ENCODE data around the gene PKDREJ. TPM values are rescaled to one million over a fixed set of nuclear protein-coding genes. Genes with fewer than 3 reads are reported as not detected.

The PKDREJ gene
- total and polyA plus RNA-seq, 2 donors (not counting 1 experiment from before 2014, with no cell fraction given): under 0.01 TPM; not detected in 1

DNA sequence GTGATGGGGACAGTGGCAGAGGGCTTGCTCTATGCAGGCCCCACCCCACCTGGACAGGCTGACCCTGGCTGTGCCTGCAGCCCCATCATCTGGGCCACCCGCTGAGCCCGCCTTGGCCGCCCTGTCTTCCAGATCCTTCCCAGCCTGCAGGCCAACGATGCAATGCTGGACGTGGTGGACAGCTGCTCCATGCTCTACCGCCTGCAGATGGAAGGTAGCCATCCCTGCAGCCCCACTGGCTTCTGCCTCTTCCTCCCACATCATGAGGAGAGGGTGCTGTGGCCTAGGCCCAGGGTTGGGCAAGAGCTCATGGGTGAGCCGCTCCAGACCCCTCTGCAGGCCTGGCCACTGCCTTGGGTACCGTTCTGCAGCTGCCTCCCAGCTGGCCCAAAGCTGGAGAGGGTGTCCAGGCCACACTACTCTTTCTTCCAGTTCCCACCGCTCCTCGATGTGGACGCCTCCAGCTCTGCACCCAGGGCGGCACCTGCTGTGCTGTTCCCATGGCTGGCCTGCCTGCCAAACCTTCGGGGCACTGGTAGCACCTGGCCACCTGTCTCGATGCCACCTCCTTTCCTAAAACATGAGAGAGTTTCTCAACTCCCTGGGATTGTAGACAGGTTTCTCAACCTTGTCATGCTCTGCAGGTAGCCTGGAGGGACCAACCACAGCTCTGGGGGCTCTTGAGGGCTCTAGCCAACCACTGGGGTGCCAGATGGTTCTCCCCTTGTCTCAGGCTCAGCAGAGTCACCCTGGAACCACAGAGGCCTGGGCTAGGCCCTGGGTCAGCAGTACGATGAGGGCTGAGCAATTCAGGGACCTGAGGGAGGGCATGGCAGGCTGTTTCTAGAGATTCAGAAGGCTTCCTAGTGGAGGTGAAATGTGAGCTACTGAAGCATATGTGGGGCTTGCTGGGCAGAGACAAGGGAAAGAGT, 24.1 kb upstream of the PKDREJ start:
- H3K4me2 ChIP-seq (ENCODE audit: extremely low read depth, insufficient read depth, low read length): no peak overlapping the region
- TF ChIP-seq EZH2 (IDR thresholded peaks at IDR 0.05; ENCODE audit: low read length, missing control alignments): no peak
- TF ChIP-seq, protein P1, sequence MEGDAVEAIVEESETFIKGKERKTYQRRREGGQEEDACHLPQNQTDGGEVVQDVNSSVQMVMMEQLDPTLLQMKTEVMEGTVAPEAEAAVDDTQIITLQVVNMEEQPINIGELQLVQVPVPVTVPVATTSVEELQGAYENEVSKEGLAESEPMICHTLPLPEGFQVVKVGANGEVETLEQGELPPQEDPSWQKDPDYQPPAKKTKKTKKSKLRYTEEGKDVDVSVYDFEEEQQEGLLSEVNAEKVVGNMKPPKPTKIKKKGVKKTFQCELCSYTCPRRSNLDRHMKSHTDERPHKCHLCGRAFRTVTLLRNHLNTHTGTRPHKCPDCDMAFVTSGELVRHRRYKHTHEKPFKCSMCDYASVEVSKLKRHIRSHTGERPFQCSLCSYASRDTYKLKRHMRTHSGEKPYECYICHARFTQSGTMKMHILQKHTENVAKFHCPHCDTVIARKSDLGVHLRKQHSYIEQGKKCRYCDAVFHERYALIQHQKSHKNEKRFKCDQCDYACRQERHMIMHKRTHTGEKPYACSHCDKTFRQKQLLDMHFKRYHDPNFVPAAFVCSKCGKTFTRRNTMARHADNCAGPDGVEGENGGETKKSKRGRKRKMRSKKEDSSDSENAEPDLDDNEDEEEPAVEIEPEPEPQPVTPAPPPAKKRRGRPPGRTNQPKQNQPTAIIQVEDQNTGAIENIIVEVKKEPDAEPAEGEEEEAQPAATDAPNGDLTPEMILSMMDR (conservative IDR thresholded peaks at IDR 0.05 in 1 of 2, IDR thresholded peaks at IDR 0.05 in 1 of 2; ENCODE audit: low read depth in 1 of 2, low read length in 2 of 2): no peak
- no peak overlapping the region for H2AFZ ChIP-seq (ENCODE audit: low read length)
- H3K4me1 ChIP-seq (ENCODE audit: control insufficient read depth, extremely low read depth, insufficient read depth, low read length): no peaks in the 10 kb centered on the region
- no peaks in the 10 kb centered on the region for H4K20me1 ChIP-seq (ENCODE audit: control insufficient read depth, extremely low read depth, insufficient read depth, low read length)
- H3K9me3 ChIP-seq (ENCODE audit: control insufficient read depth, insufficient read depth, low read depth, low read length): no peaks in the 10 kb centered on the region
- H3K27me3 ChIP-seq (ENCODE audit: control insufficient read depth, insufficient read depth, low read length): no peaks in the 10 kb centered on the region
- H3K79me2 ChIP-seq (ENCODE audit: control insufficient read depth, insufficient read depth, low read length): no peaks in the 10 kb centered on the region
- no peak for DNase-seq (ENCODE audit: low read depth in 2 of 2)
- no peak overlapping the region for H3K9ac ChIP-seq (ENCODE audit: insufficient read depth, low read length)
- H3K4me3 ChIP-seq (replicated peaks in 1 of 4; ENCODE audit: control extremely low read depth in 1 of 4, insufficient read depth in 1 of 4, low read depth in 3 of 4, low read length in 4 of 4): no peak overlapping the region
- no peak overlapping the region for H3K27ac ChIP-seq (ENCODE audit: insufficient read depth, low read length)
- peaks cover 15% of the 10 kb centered on the region for H3K36me3 ChIP-seq (ENCODE audit: control insufficient read depth, insufficient read depth, low read length)

DNA sequence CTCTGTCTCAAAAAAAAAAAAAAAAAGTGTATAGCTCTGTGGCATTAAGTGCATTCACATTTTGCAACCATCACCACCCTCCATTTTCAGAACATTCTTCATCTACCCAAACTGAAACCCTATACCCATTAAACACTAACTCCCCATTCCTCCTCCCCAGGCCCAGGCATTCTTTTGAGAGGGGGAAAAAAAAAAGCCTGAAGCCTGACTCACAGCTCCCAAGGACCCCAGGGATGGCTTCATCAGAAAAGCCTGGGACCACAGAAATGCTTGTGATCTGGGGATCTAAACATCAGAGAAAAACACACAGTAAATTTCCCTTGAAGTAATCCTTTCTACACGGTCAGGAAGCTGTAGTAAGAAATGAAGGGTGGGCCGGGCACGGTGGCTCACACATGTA, 22.9 kb upstream of the PKDREJ start:
- Histone ChIP-seq H3K4me1 (ENCODE audit: control insufficient read depth, extremely low read depth, insufficient read depth, low read length) (no peaks in the 10 kb centered on the region), H4K20me1 (ENCODE audit: control insufficient read depth, extremely low read depth, insufficient read depth, low read length) (no peaks in the 10 kb centered on the region), H3K9me3 (ENCODE audit: control insufficient read depth, insufficient read depth, low read depth, low read length) (no peaks in the 10 kb centered on the region), H3K9ac (ENCODE audit: insufficient read depth, low read length) (no peak overlapping the region), H3K4me3 (replicated peaks in 1 of 4; ENCODE audit: control extremely low read depth in 1 of 4, insufficient read depth in 1 of 4, low read depth in 3 of 4, low read length in 4 of 4) (no peak overlapping the region), H2AFZ (ENCODE audit: low read length) (no peak overlapping the region), H3K27ac (ENCODE audit: insufficient read depth, low read length) (no peak overlapping the region), H3K27me3 (ENCODE audit: control insufficient read depth, insufficient read depth, low read length) (no peaks in the 10 kb centered on the region), H3K79me2 (ENCODE audit: control insufficient read depth, insufficient read depth, low read length) (no peaks in the 10 kb centered on the region), H3K4me2 (ENCODE audit: extremely low read depth, insufficient read depth, low read length) (no peak overlapping the region), H3K36me3 (ENCODE audit: control insufficient read depth, insufficient read depth, low read length) (peaks cover 19% of the 10 kb centered on the region)
- no peak for TF ChIP-seq EZH2 (IDR thresholded peaks at IDR 0.05; ENCODE audit: low read length, missing control alignments)
- TF ChIP-seq, protein P1 (conservative IDR thresholded peaks at IDR 0.05 in 1 of 2, IDR thresholded peaks at IDR 0.05 in 1 of 2; ENCODE audit: low read depth in 1 of 2, low read length in 2 of 2): no peak
- DNase-seq (ENCODE audit: low read depth in 2 of 2): no peak

DNA sequence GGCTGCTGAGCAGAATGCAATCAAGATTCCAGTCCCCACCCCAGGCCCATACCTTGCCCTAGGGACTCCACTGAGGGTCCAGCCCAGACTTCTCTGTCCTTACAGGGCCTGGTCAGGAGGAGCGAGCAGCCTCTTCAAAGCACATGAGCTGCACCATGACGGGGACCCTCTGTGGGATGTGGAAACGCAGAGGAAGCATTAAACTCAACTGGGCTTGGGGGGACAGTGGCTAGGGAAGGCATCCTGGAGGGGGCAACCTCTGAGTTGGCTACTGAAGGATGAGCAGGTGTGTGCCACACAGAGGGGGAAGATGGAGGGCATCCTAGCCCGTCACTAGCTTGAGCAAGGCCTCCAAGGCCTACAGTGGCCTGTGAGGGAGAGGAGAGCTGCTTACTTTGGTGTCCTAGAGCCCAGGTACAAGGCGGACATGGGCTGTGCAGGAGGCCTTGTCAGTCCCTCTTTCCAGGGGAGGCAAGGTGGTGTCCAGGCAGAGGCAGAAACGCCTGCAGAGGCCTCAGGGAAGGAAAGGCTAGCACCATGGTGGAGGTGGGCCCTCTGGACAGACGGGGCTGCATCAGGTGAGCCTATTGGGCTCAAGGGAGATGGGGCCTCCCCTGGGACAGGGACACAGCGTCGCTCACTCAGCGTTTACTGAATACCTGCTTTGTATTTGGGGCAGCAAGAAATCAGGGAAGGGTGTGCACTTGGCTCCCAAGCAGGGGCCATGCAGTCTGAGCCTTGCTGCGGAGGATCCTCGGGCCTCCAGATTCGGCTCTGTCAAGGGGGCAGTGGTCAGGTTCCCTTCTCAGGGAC, 18.9 kb upstream of the PKDREJ start:
- Histone ChIP-seq H3K27ac (ENCODE audit: insufficient read depth, low read length) (no peak overlapping the region), H2AFZ (ENCODE audit: low read length) (no peak overlapping the region), H3K9me3 (ENCODE audit: control insufficient read depth, insufficient read depth, low read depth, low read length) (no peaks in the 10 kb centered on the region), H3K4me1 (ENCODE audit: control insufficient read depth, extremely low read depth, insufficient read depth, low read length) (no peaks in the 10 kb centered on the region), H3K9ac (ENCODE audit: insufficient read depth, low read length) (no peak overlapping the region), H4K20me1 (ENCODE audit: control insufficient read depth, extremely low read depth, insufficient read depth, low read length) (no peaks in the 10 kb centered on the region), H3K4me2 (ENCODE audit: extremely low read depth, insufficient read depth, low read length) (no peak overlapping the region), H3K4me3 (replicated peaks in 1 of 4; ENCODE audit: control extremely low read depth in 1 of 4, insufficient read depth in 1 of 4, low read depth in 3 of 4, low read length in 4 of 4) (no peak overlapping the region), H3K36me3 (ENCODE audit: control insufficient read depth, insufficient read depth, low read length) (peaks cover 35% of the 10 kb centered on the region), H3K27me3 (ENCODE audit: control insufficient read depth, insufficient read depth, low read length) (no peaks in the 10 kb centered on the region), H3K79me2 (ENCODE audit: control insufficient read depth, insufficient read depth, low read length) (no peaks in the 10 kb centered on the region)
- no peak for TF ChIP-seq EZH2 (IDR thresholded peaks at IDR 0.05; ENCODE audit: low read length, missing control alignments)
- TF ChIP-seq, protein P1 (conservative IDR thresholded peaks at IDR 0.05 in 1 of 2, IDR thresholded peaks at IDR 0.05 in 1 of 2; ENCODE audit: low read depth in 1 of 2, low read length in 2 of 2): no peak
- DNase-seq (ENCODE audit: low read depth in 2 of 2): no peak

Data from fibroblast of lung (primary cell).